GM12801 (cell line): ENCODE results near the gene UBE2Q1.

Source experiments
- TF ChIP-seq, protein P1 (sequence below): IDR thresholded peaks from one replicate; pipeline ENCODE4 v1.5.1; 2011; ENCODE audit warnings: control low read depth; ENCODE audit not compliant: insufficient read length; ENCODE audit errors: extremely low read depth

UBE2Q1 gene

DNA sequence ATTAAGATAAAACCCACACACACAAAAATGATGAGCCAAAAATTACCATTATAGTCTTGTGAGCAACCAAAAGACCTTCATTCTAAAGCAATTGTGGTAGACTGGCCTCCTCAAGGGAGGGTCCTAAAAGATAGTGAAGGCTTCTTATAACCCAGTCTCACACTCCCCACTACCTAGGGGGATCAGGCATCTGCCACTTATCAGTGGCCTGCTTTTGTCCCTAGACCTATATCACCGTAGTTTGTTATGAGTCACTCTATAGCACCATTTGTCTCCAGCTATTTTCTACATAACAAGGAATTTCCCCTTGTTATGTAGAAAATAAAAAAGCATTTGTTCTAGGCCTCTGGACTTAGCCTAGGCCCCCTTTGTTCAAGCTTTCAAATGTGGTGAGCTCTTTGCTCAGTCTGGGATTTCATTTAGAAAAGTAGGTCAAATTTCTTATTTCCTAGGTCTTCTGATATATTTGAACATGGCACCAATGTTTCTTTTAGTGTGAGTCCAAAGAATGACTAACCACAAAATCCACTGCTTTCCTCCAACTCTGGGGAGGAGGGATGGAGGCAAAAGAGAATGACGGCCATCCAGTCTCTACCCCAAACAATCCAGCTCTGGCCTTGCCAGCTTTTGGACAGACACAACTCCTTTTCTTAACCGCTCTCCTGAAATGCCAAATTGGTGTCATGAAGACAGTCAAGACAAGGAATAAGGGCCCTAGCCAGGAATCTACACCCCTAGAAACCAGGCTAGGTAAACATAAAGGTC, 40.6 kb upstream of the UBE2Q1 start:
- TF ChIP-seq, protein P1, sequence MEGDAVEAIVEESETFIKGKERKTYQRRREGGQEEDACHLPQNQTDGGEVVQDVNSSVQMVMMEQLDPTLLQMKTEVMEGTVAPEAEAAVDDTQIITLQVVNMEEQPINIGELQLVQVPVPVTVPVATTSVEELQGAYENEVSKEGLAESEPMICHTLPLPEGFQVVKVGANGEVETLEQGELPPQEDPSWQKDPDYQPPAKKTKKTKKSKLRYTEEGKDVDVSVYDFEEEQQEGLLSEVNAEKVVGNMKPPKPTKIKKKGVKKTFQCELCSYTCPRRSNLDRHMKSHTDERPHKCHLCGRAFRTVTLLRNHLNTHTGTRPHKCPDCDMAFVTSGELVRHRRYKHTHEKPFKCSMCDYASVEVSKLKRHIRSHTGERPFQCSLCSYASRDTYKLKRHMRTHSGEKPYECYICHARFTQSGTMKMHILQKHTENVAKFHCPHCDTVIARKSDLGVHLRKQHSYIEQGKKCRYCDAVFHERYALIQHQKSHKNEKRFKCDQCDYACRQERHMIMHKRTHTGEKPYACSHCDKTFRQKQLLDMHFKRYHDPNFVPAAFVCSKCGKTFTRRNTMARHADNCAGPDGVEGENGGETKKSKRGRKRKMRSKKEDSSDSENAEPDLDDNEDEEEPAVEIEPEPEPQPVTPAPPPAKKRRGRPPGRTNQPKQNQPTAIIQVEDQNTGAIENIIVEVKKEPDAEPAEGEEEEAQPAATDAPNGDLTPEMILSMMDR, result no peak

DNA sequence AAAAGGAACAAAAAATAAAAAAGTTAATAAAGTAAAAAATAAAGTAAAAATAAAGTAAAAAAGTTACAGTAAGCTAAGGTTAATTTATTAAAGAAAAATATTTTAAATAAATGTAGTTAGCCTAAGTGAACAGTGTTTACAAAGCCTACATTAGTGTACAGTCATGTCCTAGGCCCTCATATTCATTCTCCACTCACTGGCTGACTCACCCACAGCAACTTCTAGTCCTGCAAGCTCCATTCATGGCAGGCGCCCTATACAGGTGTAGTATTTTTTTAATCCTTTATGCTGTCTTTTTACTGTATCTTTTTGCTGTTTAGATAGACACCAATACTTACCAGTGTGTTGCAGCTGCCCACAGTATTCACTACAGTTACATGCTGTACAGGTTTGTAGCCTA, 37.2 kb upstream of the UBE2Q1 start:
- TF ChIP-seq, protein P1, result no peak

DNA sequence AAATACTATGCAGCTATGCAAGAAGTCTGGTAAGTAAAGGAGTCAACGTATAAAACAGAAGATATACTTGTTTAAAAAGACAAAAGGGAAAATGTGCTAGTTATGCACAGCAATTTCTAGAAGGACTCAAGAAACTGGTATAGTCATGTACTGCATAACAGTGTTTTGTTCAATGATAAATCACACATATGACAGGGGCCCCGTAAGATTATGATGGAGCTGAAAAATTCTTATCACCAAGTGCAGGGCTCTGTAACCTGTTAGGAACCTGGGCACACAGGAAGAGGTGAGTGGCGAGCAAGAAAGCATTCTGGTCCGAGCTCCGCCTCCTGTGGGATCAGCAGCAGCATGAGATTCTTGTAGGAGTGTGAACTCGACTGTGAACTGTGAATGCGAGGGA, 36.3 kb upstream of the UBE2Q1 start:
- TF ChIP-seq, protein P1, result no peak

DNA sequence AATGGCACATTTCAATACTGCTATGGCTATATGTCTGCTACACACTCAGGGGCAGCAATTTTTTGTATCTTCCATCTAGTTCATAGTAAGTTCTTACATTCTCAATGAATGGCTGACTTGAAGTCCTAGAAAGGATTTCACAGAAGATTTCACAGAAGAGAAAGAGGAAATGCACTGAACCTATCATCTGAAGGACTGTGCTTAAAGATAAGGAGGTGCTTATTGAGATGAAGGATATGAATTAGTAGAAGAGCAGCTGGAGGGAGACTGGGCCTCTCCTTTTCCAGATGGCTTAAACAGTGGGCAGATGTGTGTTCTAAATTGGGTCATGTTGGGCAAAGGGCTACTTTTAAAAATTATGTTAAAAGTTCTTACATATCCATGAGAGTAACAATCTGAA, 34.9 kb upstream of the UBE2Q1 start:
- TF ChIP-seq, protein P1, result no peak

DNA sequence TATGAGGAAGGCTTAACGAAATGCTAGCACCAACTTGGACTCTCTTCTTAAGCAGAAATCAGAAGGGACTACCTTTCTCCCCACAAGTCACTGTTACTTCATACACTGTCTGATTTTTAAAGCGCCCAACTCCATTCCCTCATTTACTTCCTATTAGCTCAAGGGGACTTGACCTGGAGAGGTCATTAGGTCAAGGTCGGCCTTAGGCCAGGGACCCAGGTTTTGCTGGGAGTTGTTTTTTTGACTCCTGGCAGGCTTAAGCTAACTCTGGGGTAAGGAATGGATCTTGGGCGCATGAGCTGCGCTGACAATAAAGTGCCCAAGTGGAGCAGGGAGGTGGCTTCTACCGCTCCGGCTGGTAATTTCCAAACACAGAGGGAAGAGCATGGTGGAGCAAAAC, 32.7 kb upstream of the UBE2Q1 start:
- TF ChIP-seq, protein P1, result no peak

DNA sequence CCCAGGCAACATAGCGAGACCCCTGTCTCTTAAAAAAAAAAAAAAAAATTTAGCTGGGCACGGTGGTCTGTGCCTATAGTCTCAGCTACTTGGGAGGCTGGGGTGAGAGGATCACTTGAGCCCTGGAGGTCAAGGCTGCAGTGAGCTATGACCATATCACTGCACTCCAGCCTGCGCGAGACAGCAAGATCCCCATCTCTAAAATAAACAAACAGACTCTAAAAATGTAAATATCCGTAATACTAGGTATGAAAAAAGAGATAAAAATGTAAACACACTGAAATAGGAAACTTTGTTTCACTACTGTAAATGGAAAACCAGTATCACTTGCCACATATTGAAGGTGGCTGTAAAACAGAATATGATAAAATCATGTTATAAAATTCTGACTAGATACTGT, 32.3 kb upstream of the UBE2Q1 start:
- TF ChIP-seq, protein P1, result no peak

DNA sequence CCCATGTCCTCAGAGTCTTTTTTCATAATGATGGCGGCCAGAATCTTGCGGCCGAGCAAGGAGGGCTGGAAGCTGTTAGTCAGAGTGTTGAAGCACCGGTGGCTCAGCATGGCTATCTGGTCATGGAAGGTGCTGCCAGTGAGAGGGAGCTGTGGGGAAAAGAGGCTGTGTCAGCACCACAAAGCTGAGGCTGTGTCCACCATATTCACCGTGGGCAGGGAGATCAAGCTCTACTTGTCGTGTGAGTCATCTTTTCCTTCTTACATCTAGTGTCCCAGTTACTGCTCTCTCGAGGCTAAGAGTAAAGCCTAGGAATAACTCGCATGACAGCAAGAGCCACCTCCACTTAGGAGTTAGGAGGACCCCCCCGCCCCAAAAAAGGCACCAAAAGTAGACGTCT, 31.3 kb upstream of the UBE2Q1 start:
- TF ChIP-seq, protein P1, result no peak
